GM23338 (cell line): ENCODE data around the gene SPEF1.

Source experiments
- CREB1 ChIP-seq: fragments of 250-450 bp; sonication (Bioruptor Pico); IDR thresholded peaks from 2 replicates; pipeline ENCODE4 v1.5.0; 2020; ENCODE audit warnings: low read depth, mild to moderate bottlenecking, moderate library complexity
- EZH2 ChIP-seq: fragments of 200-600 bp; sonication (generic); IDR thresholded peaks from one replicate; pipeline ENCODE4 v1.8.0; 2017; ENCODE audit warnings: antibody characterized with exemption, mild to moderate bottlenecking, low read depth; ENCODE audit not compliant: unreplicated experiment
- EZH2phosphoT487 ChIP-seq: fragments of 200-600 bp; sonication (generic); IDR thresholded peaks from one replicate; pipeline ENCODE4 v1.8.1; 2018; ENCODE audit warnings: antibody characterized with exemption; ENCODE audit not compliant: unreplicated experiment
- JUNB ChIP-seq: IDR thresholded peaks from one replicate; pipeline ENCODE4 v1.6.1; 2016; ENCODE audit warnings: antibody characterized with exemption; ENCODE audit not compliant: unreplicated experiment
- POLR2AphosphoS5 ChIP-seq: IDR thresholded peaks from 2 replicates; pipeline ENCODE4 v1.6.1; 2016; ENCODE audit warnings: antibody characterized with exemption, low read depth
- ZNF114 ChIP-seq: fragments of 250-450 bp; sonication (Bioruptor Pico); IDR thresholded peaks from 2 replicates; pipeline ENCODE4 v1.5.0; 2020; ENCODE audit warnings: mild to moderate bottlenecking, moderate library complexity
- ZNF331 ChIP-seq: fragments of 250-450 bp; sonication (Bioruptor Pico); IDR thresholded peaks from 2 replicates; pipeline ENCODE4 v1.5.0; 2020; ENCODE audit warnings: low read depth, mild to moderate bottlenecking, moderate library complexity
- TF ChIP-seq, protein P1 (sequence below), 2 experiments: fragments of 200-600 bp in 1 of 2; sonication (generic) in 1 of 2; conservative IDR thresholded peaks; 2 replicates each; pipeline versions ENCODE4 v1.5.1 to v1.6.1; 2016 to 2017; ENCODE audit warnings: antibody characterized with exemption in 2 of 2, low read depth in 2 of 2, mild to moderate bottlenecking in 2 of 2, moderate library complexity in 1 of 2
- TF ChIP-seq, protein P2 (sequence below): IDR thresholded peaks from one replicate; pipeline ENCODE4 v1.6.1; 2018; ENCODE audit warnings: antibody characterized with exemption; ENCODE audit not compliant: unreplicated experiment
- TF ChIP-seq, protein P3 (sequence below): IDR thresholded peaks from 2 replicates; pipeline ENCODE4 v1.6.1; 2016; ENCODE audit warnings: antibody characterized with exemption

DNA sequence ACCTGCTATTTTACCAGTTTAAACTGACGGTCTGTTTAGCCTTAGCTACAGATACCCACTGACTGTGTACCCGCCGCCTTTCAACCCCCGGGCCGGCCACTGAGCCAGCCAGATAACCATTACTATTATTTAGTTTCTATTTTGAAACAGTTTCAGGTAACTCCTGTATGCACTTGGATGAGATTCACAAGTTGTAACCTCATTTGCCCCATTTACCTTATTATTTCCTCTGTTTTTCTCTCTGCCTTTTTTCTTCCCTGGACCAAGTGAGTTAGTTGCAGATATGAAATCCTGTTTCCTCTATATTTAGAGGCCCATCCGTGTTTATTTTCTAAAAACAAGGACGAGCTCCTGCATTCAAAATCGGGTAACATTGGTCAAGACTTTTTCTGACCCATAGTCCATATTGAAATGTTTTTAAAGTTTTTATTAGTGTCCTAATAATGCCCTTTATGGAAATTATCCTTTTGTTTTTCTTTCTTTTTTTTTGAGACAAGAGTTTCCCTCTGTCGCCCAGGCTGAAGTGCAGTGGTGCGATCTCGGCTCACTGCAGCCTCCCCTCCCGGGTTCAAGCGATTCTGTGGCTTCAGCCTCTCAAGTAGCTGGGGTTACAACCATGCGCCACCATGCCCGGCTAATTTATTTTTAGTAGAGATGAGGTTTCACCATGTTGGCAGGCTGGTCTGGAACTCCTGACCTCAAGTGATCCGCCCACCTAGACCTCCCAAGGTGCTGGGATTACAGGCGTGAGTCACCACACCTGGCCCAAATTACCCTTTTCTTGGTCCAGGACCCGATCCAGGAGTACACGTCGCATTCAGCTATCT, 39.9 kb upstream of the SPEF1 start:
- TF ChIP-seq JUNB = no peak
- TF ChIP-seq, protein P1, sequence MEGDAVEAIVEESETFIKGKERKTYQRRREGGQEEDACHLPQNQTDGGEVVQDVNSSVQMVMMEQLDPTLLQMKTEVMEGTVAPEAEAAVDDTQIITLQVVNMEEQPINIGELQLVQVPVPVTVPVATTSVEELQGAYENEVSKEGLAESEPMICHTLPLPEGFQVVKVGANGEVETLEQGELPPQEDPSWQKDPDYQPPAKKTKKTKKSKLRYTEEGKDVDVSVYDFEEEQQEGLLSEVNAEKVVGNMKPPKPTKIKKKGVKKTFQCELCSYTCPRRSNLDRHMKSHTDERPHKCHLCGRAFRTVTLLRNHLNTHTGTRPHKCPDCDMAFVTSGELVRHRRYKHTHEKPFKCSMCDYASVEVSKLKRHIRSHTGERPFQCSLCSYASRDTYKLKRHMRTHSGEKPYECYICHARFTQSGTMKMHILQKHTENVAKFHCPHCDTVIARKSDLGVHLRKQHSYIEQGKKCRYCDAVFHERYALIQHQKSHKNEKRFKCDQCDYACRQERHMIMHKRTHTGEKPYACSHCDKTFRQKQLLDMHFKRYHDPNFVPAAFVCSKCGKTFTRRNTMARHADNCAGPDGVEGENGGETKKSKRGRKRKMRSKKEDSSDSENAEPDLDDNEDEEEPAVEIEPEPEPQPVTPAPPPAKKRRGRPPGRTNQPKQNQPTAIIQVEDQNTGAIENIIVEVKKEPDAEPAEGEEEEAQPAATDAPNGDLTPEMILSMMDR (conservative IDR thresholded peaks at IDR 0.05; ENCODE audit: low read depth in 2 of 2) = no peak
- TF ChIP-seq EZH2 = no peak
- no peak for TF ChIP-seq POLR2AphosphoS5
- TF ChIP-seq, protein P2, sequence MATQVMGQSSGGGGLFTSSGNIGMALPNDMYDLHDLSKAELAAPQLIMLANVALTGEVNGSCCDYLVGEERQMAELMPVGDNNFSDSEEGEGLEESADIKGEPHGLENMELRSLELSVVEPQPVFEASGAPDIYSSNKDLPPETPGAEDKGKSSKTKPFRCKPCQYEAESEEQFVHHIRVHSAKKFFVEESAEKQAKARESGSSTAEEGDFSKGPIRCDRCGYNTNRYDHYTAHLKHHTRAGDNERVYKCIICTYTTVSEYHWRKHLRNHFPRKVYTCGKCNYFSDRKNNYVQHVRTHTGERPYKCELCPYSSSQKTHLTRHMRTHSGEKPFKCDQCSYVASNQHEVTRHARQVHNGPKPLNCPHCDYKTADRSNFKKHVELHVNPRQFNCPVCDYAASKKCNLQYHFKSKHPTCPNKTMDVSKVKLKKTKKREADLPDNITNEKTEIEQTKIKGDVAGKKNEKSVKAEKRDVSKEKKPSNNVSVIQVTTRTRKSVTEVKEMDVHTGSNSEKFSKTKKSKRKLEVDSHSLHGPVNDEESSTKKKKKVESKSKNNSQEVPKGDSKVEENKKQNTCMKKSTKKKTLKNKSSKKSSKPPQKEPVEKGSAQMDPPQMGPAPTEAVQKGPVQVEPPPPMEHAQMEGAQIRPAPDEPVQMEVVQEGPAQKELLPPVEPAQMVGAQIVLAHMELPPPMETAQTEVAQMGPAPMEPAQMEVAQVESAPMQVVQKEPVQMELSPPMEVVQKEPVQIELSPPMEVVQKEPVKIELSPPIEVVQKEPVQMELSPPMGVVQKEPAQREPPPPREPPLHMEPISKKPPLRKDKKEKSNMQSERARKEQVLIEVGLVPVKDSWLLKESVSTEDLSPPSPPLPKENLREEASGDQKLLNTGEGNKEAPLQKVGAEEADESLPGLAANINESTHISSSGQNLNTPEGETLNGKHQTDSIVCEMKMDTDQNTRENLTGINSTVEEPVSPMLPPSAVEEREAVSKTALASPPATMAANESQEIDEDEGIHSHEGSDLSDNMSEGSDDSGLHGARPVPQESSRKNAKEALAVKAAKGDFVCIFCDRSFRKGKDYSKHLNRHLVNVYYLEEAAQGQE = no peak
- TF ChIP-seq, protein P3, sequence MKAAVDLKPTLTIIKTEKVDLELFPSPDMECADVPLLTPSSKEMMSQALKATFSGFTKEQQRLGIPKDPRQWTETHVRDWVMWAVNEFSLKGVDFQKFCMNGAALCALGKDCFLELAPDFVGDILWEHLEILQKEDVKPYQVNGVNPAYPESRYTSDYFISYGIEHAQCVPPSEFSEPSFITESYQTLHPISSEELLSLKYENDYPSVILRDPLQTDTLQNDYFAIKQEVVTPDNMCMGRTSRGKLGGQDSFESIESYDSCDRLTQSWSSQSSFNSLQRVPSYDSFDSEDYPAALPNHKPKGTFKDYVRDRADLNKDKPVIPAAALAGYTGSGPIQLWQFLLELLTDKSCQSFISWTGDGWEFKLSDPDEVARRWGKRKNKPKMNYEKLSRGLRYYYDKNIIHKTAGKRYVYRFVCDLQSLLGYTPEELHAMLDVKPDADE = no peak
- no peak for TF ChIP-seq EZH2phosphoT487
- TF ChIP-seq ZNF114 (CRISPR knock-in tag) = no peak
- TF ChIP-seq CREB1 (CRISPR knock-in tag) = no peak
- no peak for TF ChIP-seq ZNF331 (CRISPR knock-in tag)
